Measurements from ENCODE around the gene CDKN2A.

Gene CDKN2A

DNA sequence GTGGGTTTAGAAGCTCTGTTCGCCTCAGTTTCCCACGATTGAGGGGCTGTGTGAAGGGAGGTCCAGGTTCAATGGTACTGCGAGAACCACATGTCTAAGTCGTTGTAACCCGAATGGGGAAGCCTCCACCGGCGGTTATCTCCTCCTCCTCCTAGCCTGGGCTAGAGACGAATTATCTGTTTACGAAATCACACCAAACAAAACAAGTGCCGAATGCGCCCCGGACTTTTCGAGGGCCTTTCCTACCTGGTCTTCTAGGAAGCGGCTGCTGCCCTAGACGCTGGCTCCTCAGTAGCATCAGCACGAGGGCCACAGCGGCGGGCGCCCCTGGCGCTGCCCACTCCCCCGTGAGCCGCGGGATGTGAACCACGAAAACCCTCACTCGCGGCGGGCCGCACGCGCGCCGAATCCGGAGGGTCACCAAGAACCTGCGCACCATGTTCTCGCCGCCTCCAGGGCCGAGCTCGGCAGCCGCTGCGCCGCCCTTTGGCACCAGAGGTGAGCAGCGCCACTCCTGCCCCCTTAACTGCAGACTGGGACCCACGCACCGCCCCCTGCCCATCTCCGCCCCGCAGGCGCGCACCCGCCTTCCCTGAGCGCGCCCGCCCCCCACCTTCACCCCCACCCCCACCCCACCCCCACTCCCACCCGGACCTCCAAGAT, at the start of gene CDKN2A:
Gene CDKN2A (minus strand): TSS at position 500 of the 663 bp plus-strand sequence.
- DNase-seq: no peak

DNA sequence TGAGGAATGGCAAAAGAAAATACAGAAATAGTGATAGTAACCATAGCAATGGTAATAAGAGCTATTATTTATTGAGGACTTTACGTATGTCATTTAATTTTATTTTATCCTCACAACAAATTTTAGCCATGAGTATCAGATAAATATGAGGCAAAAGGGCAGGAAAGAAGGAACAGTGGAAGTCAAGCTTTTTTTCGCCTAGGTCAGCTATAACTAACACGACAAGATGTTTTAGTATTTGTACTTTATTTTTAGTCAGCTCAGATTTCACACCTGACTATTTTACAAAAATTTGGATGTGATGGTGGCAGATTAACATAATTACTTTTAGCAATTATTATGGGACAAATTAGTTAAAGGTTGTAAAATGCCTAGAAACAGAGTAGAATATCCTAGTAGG, 49.7 kb upstream of the CDKN2A start:
- no peak for DNase-seq

DNA sequence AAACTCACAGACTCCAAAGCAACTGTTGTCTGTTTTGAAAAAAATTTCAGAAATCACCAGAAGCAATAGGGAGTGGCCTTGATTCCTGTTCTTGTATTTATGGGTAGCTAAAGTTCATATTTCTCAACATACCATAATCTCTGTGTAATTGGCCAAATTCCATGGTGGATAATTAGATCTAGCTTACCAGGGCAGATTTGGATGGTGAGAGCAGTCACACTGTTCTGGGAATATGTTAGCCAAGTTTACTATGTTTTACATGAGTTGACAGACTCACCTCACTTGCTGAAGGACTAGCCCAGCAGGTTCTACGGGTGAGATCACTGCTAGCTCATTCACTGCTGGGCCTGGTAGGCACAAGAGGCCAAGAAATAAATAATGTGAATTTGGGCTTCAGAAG, 47.6 kb upstream of the CDKN2A start:
- DNase-seq: no peak

DNA sequence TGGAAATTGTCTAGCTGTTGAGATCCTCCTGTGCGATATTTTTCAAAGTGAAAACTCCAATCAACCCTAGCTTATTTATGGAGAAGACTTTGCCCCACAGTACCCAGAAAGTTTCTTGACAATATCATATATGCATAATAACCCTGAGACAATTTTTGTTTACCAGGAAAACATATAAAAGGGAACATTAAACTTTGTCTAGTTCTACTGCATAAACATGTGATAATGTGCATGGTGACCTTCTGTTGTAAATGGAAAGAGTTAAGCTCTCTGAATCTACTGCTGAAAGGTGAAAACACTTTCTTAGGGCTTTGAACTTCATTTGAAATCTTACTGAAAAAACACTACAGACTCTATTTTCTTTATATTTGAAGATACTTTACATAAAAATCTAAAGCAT, 47.2 kb upstream of the CDKN2A start:
- DNase-seq: no peak

DNA sequence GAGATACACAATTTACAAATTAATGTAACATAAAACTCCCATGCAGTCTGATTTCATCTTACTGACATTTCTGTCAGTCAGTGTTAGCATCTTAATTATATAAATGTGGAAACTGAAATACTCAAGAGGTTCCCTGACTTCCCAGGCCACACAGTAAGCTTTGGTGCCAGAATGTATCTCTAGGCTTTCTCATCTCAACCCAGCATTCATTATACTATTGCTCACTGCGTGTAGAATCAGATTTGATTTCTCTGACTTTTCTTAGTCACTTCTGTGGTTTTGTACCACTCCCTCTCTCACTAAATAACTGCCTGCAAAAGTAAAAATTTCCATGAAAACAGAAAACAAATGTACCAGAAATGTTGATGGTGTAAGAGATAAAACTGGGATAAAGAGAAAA, 46.6 kb upstream of the CDKN2A start:
- DNase-seq: no peak

DNA sequence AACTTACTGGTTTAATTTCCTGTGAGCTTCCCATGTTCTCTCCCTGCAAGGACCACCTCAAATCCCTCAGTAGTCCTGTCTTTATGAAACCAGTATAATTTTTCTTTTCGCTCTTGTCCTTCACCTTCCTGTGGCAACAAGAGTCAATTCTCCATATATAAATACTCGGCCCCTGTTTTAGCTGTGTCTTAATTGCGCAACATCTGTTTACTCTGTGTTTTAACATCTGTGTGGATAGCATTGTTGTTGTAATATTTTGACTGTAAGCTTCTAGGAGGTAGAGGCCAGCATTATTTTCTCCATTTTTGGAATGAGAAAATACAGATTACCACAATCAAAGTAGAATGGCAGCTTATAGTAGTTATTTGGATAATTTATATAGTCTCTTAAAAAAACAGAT, 45.1 kb upstream of the CDKN2A start:
- DNase-seq: no peak

DNA sequence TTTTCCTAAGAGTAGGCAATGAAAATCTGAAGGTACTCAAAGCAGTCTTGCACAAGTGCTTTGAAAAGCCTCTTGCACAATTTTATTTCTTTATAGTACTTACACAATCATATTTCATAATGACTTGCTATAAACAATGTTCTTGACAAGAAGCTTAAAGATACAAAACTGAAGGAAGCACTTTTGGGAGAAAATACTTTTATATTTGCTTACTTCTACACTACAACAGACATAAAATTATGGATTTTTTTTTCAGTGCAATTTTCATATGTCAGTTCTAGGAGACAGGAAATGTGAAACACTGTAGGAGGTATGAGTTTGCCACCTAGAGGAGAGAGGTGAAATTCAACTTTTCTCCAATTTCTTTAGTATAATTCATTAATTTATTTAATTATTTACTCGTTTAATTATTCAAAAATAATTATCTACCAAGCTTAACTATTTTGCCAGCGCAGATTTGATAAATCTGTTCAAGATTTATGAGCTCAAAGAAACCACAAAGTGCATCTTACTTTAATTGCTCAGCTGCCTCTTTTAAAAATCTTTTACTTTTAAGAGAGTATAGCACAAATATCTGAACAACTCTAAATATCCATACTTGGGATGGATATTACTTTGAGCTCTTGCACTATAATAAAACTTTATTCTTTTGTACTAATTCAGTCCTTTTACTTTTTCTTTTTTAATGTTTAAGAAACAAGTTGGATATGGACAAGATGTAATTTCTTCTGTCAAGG, 43.9 kb upstream of the CDKN2A start:
- DNase-seq: no peak

DNA sequence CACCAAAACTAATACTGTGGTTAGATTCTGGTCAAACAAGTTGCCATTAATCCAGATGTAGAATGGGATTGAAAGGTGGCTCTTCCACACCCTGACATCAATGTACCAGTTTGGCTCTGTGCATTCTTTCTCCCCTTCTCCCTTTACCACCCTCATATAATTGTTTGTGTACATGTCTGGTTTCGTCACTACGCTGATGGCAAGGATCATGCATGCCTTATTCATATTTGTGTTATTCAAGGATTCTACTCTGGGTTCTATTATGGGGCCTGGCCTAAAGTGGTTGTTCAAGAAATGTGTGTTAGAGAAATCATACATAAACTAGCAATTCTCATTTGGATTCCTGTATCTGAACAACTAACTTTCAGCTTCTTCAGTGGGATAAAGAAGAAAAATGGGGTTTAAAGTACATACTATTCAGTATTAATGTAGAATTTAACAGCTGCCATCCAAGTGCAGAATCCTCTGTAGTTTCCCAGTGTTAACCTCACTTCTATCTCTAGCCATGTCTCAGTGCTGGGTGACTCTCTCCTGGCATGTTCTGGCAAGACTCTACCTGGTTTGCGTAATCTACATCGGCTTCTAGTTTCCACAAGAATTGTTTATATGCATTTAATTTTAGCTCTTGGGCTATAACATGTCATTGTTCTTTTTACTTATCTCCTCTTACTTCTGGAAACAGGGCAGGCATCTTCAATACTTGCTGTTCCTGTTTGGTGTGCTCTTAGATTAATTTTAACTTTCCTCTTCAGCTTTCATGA, 42.9 kb upstream of the CDKN2A start:
- DNase-seq: no peak

DNA sequence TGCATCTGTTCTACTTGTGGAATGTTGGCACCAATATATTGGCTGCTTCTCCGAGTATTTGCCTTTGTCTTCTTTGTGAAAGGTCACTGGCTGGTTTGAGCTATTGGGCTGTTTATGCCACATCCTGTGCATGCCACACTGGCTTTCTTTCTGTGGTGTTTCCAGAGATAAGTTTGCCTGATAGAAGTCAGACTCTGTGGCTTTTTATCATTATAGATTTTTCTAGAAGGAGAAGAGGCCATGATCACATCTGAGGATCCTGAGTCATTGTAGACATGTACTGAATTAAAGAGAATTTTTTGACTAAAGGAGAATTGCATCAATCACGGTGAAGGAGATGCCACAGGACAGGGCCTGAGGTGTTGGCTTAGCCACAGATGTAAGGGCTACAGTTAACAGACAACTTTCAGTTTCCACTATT, 41.4 kb upstream of the CDKN2A start:
- no peak for DNase-seq

DNA sequence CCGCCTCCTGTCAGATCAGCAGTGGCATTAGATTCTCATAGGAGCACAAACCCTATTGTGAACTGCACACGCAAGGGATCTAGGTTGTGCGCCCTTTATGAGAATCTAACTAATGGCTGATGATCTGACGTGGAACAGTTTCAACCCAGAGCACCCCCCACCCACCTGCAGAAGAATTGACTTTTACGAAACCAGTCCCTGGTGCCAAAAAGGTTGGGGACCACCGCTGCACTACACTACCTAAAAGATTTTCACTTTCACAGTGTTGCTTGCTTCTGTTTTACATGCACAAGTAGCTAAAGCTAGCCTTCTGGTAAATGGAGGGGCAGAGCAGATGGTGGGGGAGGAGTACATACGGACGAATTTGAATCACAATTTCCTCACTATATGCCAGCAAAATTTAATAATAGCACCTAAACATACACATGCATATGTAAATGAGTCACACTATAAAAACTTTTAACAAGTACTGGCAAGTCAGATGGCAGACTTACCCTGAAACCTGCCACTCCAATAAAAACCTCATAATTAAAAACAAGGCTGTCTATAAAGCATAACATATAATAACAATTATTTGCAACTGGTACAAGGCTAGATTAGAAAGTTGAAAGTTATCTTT, 38.9 kb upstream of the CDKN2A start:
- no peak for DNase-seq

DNA sequence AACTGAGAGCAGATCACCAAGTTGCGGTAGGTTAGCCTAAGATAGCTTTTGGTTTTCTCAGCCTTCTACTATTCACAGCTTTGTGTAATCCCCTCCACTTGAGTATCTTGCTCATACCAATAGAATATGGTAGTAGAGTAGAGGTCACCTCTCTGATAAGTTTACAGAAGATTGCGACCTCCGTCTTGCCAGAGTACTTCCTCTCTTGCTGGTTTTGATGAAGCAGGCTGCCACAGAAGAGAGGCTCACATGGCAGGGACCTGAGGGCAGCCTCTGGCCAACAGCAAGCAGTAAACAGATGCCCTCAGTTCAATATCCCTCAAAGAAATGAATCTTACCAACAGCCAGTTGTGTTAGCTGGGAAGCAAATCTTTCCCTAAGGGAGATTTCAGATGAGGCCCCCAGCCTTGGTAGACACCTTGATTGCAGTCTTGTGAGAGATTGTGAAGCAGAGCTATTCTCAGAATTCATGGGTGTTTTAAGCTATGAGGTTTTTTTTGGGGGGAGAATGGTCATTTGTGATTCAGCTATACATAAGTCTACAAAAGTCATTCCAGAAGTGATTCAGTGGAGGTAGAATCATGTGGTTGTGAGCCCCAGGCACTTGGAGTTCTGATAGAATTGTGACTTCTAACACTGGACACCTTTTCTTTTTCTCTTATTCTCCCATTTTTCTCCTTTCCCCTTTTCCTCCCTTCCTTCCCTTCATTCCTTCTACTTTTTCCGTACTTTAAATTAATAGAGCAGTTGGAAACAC, 37.6 kb upstream of the CDKN2A start:
- DNase-seq: no peak

DNA sequence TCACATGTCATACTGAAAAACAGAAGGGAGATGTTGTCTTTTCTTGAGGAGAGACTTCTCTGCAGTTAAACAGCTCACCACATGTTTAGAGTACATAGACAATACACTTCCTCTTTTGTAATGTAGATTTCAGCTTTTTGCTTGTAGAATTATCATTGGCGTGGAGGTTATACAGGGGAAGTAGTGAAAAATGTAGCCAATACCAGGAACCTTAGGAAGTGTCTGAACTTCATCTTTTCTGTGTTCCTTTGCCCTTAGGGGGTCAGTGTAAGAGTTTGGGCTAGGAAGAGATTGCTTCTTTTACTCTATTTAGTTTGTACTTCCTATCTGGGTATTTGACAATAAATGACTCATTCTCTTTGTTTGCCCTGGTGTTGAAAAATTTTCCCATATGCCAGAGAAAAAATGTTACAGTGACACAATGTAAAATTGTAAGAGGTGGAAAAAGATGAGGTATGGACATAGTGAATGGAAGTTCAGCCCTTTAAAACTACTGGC, 36.0 kb upstream of the CDKN2A start:
- no peak for DNase-seq

DNA sequence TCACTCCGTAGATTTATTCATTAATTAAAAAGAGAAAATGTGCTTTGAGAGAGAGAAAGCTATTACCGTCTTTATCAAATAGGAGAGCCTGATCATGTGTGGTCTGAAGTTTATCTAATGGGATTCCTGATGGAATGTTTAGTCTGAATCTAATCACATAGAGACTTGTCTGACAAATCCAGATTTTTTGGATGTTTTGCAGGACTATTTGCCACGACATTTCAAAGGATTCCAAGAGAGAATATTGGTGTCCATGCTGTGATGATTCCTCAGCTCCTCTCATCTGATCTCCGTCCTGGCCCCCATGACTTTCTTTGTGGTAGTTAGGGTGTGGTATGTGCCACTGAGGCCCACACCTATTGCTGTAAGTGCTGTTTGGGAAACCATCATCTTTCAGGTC, 35.0 kb upstream of the CDKN2A start:
- DNase-seq: no peak

DNA sequence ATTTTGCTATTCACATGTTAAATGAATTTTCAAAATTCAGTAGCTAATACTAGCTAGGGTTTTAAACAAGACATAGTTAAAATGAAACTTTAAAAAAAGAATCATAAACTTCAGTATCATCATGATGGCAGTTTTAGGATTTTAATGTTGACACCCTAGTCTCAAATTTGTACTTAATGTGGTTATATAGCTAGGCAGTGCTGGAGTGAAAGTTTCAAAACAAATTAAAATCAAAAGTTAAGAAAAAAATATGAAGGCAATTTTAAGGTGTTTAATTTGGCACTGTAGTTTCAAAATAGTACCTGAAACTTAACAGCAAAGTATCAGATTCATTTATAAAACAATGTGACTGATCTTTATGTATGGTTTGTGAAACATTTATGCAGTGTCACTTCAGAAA, 34.2 kb upstream of the CDKN2A start:
- no peak for DNase-seq

DNA sequence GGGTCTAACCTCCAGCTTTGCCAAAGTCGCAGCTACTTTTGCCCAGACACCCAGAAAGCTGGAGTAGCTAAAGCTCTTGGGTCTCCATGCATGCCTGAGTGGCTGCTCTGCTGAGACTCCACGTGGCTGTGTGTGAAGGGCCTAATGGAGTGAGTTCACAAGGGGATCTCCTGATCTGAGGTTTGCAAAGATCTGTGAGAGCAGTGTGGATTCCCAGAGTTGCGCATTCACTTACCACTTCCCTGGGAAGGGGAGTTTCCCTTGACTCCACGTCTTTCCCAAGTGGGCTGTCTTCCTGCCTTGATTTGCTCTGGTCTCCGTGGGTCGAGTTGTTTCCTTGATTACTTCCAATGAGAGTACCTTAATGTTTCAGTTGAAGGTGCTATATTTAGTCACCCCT, 32.5 kb upstream of the CDKN2A start:
- DNase-seq: no peak

DNA sequence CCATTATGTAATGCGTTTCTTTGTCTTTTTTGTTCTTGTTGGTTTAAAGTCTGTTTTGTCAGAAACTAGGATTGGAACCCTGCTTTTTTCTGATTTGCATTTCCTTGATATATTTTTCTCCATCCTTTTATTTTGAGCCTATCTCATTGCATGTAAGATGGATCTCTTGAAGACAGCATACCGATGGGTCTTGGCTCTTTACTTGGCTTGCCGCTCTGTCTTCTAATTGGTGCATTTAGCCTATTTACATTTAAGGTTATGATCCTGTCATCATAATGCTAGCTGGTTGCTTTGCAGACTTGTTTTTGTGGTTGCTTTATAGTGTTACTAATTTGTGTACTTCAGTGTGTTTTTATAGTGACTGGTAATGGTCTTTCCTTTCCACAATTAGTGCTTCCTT, 28.2 kb upstream of the CDKN2A start:
- no peak for DNase-seq

DNA sequence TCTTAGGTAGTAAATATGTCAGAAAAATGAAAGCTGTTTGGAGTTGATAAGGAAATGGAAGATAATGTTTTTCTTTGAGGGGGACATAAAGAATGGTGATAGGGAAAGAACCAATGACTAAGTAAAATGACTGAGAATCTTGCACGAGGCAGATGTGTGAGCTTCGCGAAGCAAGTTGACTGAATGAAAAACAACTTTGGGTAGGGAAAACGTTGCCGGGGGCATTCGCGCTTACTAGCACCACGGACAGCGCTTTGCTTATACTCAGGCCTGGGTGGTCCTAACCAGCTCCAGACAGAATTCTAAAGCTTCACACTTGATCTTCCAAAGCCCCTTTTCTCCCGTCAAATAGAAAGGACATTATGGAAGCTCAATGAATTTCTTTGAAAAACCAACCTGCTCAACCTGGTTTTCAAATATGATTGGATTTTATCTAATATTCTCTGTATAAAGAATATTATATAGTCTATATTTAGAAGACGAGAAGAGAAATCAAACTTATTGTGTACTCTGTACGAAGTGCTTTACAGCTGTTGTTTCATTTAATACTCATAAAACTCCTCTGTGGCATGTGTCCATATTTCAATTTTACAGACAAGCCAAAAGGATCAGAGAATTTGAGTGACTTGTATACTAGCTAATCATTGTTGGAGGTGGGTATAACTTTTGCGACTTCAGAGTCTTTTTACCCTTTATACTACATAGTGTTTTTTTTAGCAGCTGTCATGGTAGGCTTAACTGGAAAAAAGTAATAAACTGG, 16.9 kb upstream of the CDKN2A start:
- no peak for DNase-seq

DNA sequence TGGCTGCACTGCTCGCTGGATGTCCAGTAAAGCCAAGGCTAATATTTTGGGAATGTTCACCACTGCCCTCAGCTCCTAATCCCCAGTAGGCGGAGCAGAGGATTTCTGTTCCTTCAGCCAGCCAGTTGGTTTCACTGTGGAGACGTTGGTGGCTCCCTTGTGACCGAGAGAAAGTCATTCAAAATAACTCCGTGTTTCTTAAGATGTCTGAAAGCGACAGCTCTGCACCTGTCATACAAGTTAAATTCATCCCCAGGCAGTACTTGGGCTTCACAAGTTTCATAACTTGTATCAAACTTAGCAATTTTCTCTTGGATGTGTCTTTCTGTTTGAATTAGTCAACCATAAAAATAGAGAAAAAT, 15.3 kb upstream of the CDKN2A start:
- DNase-seq: no peak

DNA sequence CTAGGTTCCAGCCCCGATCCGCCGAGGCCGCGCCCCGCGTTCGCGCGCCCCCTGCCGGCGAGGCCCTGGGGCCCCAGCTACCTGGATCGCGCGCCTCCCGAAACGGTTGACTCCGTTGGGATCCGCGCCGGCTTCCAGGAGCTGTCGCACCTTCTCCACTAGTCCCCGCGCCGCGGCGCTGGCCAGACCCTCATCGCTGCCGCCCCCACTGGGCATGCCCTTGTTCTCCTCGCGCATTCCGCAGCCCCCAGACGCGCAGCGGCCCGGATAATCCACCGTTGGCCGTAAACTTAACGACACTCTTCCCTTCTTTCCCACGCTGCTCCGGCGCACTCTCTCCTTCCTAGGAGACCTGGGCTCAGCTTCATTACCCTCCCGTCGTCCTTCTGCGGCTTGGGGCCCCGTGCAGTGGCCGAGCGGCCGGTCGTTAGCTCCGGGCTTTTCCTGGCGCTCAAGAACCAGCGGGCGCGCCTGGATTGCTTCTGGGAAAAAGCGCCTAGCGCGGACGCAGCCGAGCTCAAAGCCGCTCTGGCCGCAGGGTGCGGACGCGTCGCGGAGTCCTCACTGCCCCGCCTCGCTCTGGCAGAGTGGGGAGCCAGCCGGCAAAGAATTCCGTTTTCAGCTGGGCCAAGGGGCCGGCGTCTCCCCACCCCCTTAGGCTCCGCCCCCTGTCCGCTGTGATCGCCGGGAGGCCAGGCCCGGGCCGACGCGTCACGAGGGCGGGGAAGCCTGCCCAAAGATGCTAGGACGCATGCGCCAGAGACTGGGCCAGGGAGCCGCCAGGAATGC, 14.7 kb upstream of the CDKN2A start, which contains the start of gene CDKN2B:
Gene CDKN2B (minus strand): TSS at position 589 of the 789 bp plus-strand sequence. CDS start 352 bp downstream, at position 237.
- peak; percentile 70 to 76 for DNase-seq

DNA sequence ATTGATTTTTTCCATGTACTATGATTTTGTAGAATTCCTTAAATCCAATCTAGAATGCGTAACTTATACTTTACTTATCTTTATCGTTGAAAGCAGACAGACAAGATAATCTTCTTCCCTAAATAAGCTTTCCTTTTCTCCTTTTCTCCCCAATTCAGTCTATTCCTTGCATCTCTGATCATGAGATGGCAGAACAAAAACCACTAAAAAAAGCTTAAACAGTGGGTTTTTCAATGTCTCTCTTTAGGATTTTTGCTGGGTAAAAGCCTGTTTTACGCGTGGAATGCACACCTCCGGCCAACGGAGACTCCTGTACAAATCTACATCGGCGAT, 14.2 kb upstream of the CDKN2A start:
- no peak for DNase-seq
